Measurements from ENCODE around the gene SUDS3.

SUDS3 gene

GRCh38 chr12:118465706-118466105, 89.4 kb downstream of the SUDS3 start:
- TF ChIP-seq, protein P1, sequence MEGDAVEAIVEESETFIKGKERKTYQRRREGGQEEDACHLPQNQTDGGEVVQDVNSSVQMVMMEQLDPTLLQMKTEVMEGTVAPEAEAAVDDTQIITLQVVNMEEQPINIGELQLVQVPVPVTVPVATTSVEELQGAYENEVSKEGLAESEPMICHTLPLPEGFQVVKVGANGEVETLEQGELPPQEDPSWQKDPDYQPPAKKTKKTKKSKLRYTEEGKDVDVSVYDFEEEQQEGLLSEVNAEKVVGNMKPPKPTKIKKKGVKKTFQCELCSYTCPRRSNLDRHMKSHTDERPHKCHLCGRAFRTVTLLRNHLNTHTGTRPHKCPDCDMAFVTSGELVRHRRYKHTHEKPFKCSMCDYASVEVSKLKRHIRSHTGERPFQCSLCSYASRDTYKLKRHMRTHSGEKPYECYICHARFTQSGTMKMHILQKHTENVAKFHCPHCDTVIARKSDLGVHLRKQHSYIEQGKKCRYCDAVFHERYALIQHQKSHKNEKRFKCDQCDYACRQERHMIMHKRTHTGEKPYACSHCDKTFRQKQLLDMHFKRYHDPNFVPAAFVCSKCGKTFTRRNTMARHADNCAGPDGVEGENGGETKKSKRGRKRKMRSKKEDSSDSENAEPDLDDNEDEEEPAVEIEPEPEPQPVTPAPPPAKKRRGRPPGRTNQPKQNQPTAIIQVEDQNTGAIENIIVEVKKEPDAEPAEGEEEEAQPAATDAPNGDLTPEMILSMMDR (IDR thresholded peaks at IDR 0.05; ENCODE audit: control extremely low read depth, extremely low read depth, low read depth, missing control alignments) = no peak
- CTCF ChIA-PET = interaction anchor here (1.0 kb wide), 1 partner anchor 75 kb away, joined by 3 read pairs; no protein-coding TSS in a partner anchor
- no peak for DNase-seq (ENCODE audit: extremely low spot score)
- POLR2A ChIA-PET = no interaction called here

All from GM10248 (cell line).